HepG2 (cell line): ENCODE data around the gene AIP. TPM values are rescaled to one million over a fixed set of nuclear protein-coding genes. Genes with fewer than 3 reads are reported as not detected.

Experiments used
- ATAC-seq: fragments of 200-7000 bp; cut with Tn5 transposase; 3 replicates; pipeline ENCODE4 v1.9.1; 2020; ENCODE audit warnings: mild to moderate bottlenecking, moderate library complexity
- BruUV-seq: library from RNA; stranded (reverse); fragments of 400-500 nt; replicated peaks from 2 replicates; lab custom pipeline; 2021; lab: Mats Ljungman, UMichigan
- CTCF ChIA-PET: fragments of 300-600 bp; formaldehyde crosslinking; extraction: SDS; loops from one replicate; lab custom pipeline; 2021; ENCODE audit warnings: low total read pairs, inconsistent platforms, low intra/inter-chr PET ratio; lab: Yijun Ruan, JAX
- POLR2A ChIA-PET: fragments of 350-600 bp; sonication (Branson Sonifier 250); formaldehyde crosslinking; loops from one replicate; lab custom pipeline; 2020; ENCODE audit warnings: antibody characterized with exemption, inconsistent platforms; lab: Yijun Ruan, JAX
- DNase-seq: peaks from one replicate; pipeline ENCODE4 v3.0.0-alpha.2; 2015; ENCODE audit warnings: low spot score
- FAIRE-seq: peaks from 3 replicates; lab custom pipeline; 2011; peaks lifted over from hg19 to GRCh38; lab: Jason Lieb, UNC
- H2AFZ ChIP-seq: one replicate; pipeline ENCODE4 v1.6.1; 2011; ENCODE audit warnings: low read length, inconsistent platforms
- H3K27ac ChIP-seq: fragments of 300-600 bp; 3 replicates; pipeline ENCODE4 v1.8.0; 2011; ENCODE audit warnings: mixed run types, mild to moderate bottlenecking, mixed read lengths, low read length, inconsistent platforms; ENCODE audit not compliant: insufficient read depth; ENCODE audit errors: extremely low read length
- H3K27me3 ChIP-seq, 2 experiments: fragments of 200-600 bp in 1 of 2; 2 replicates in 1 of 2; 3 replicates in 1 of 2; pipeline versions ENCODE4 v1.6.0 to v1.8.0; 2011; ENCODE audit warnings: low read length in 2 of 2, mild to moderate bottlenecking in 2 of 2, moderate library complexity in 2 of 2, inconsistent platforms in 1 of 2; ENCODE audit not compliant: insufficient read depth in 2 of 2, control insufficient read depth in 1 of 2
- H3K36me3 ChIP-seq, 2 experiments: fragments of 200-600 bp in 1 of 2; replicated peaks in 1 of 2; 2 replicates in 1 of 2; 3 replicates in 1 of 2; pipeline versions ENCODE4 v1.5.1 to v1.8.0; 2011; ENCODE audit warnings: low read length in 2 of 2, inconsistent platforms in 1 of 2; ENCODE audit not compliant: insufficient read depth in 2 of 2, control insufficient read depth in 1 of 2
- H3K4me1 ChIP-seq: 2 replicates; pipeline ENCODE4 v1.5.1; 2012; ENCODE audit warnings: low read length, inconsistent platforms; ENCODE audit not compliant: insufficient read depth
- H3K4me2 ChIP-seq: 2 replicates; pipeline ENCODE4 v1.6.0; 2011; ENCODE audit warnings: low read depth, low read length, inconsistent platforms
- H3K4me3 ChIP-seq, 3 experiments: fragments of 200-600 bp in 1 of 3; sonication (generic), shearing (Covaris generic) in 1 of 3; replicated peaks in 1 of 3; 2 replicates each; pipeline ENCODE4 v1.5.1; 2011 to 2016; ENCODE audit warnings: low read length in 3 of 3, inconsistent platforms in 2 of 3, low read depth in 2 of 3, mild to moderate bottlenecking in 2 of 3, control low read depth in 1 of 3, mixed read lengths in 1 of 3; ENCODE audit not compliant: insufficient read depth in 1 of 3
- H3K79me2 ChIP-seq: one replicate; pipeline ENCODE4 v1.6.1; 2011; ENCODE audit warnings: low read length, inconsistent platforms; ENCODE audit not compliant: insufficient read depth
- H3K9ac ChIP-seq: 2 replicates; pipeline ENCODE4 v1.6.0; 2011; ENCODE audit warnings: mild to moderate bottlenecking, low read depth, low read length, inconsistent platforms; ENCODE audit not compliant: insufficient read depth
- H3K9me3 ChIP-seq: 2 replicates; pipeline ENCODE4 v1.5.1; 2012; ENCODE audit warnings: mild to moderate bottlenecking, low read length
- H4K20me1 ChIP-seq: 2 replicates; pipeline ENCODE4 v1.6.0; 2011; ENCODE audit warnings: inconsistent platforms, mild to moderate bottlenecking, low read length, moderate library complexity; ENCODE audit not compliant: insufficient read depth
- AGO2 ChIP-seq: fragments of 200-400 bp; formaldehyde crosslinking; optimal IDR thresholded peaks from 2 replicates; pipeline ENCODE3; 2017; ENCODE audit warnings: mild to moderate bottlenecking, low read depth, low read length, moderate library complexity
- ATF6 ChIP-seq: sonication (generic); formaldehyde crosslinking; conservative IDR thresholded peaks from 2 replicates; pipeline ENCODE4 v1.4.0; 2020; ENCODE audit warnings: missing genetic modification reagents
- KDM4B ChIP-seq: sonication (generic); formaldehyde crosslinking; IDR thresholded peaks from 2 replicates; pipeline ENCODE4 v1.4.0; 2020; ENCODE audit warnings: missing genetic modification reagents
- PAX8 ChIP-seq: sonication (generic); formaldehyde crosslinking; IDR thresholded peaks from 2 replicates; pipeline ENCODE4 v1.8.0; 2022; ENCODE audit warnings: mild to moderate bottlenecking, missing genetic modification reagents, borderline replicate concordance
- REXO4 ChIP-seq: sonication (generic); formaldehyde crosslinking; IDR thresholded peaks from 2 replicates; pipeline ENCODE4 v1.8.0; 2022; ENCODE audit warnings: missing genetic modification reagents, mild to moderate bottlenecking, borderline replicate concordance
- SMARCE1 ChIP-seq: fragments of 450-650 bp; IDR thresholded peaks from 2 replicates; pipeline ENCODE4 v1.6.1; 2017; ENCODE audit warnings: borderline replicate concordance
- ZNF142 ChIP-seq: sonication (generic); formaldehyde crosslinking; IDR thresholded peaks from 2 replicates; pipeline ENCODE4 v1.4.0; 2020; ENCODE audit warnings: missing genetic modification reagents
- ZNF570 ChIP-seq: sonication (generic); formaldehyde crosslinking; IDR thresholded peaks from 2 replicates; pipeline ENCODE4 v1.4.0; 2020; ENCODE audit warnings: mild to moderate bottlenecking, missing genetic modification reagents, borderline replicate concordance
- ZZZ3 ChIP-seq: sonication (generic); formaldehyde crosslinking; IDR thresholded peaks from 2 replicates; pipeline ENCODE4 v1.4.0; 2020; ENCODE audit warnings: missing genetic modification reagents, mild to moderate bottlenecking, borderline replicate concordance
- WGBS: methylation state at CpG from one replicate; pipeline ENCODE4 v1.1.6; 2017; ENCODE audit warnings: low lambda C conversion rate; 5-methylcytosine and 5-hydroxymethylcytosine counted together
- in situ Hi-C: cut with HindIII; loops from 2 replicates; pipeline ENCODE4 v1.10.0; 2017; ENCODE audit warnings: low pct_unique_long_range_greater_than_20kb; ENCODE audit not compliant: extremely low pct_ligation_motif_present
- intact Hi-C: fragments of 100-400 bp; cut with micrococcal nuclease; formaldehyde crosslinking; loops from one replicate; pipeline ENCODE4 v1.10.0; 2022; ENCODE audit not compliant: unreplicated experiment
- polyA plus RNA-seq, 8 experiments: library from polyadenylated mRNA; depleted of rRNA in 3 of 8; stranded (reverse) in 7 of 8; unstranded in 1 of 8; fragments of >200 nt; fragmentation: Illumina TruSeq in 4 of 8; extraction: Trizol in 4 of 8; gene quantifications; 2 replicates each; pipeline versions ENCODE4 v1.2.1 to v1.2.3, GENCODE V29; 2011 to 2016; ENCODE audit warnings: low read depth in 4 of 8, missing spikeins in 1 of 8, mixed read lengths in 1 of 8; ENCODE audit not compliant: insufficient read depth in 1 of 8
- total RNA-seq, 5 experiments: library from RNA; depleted of rRNA; stranded (reverse); fragments of >200 nt; fragmentation: Illumina TruSeq; extraction: Trizol; gene quantifications; 2 replicates each; pipeline ENCODE4 v1.2.3, GENCODE V29; 2016; ENCODE audit warnings: low read depth in 1 of 5
- TF ChIP-seq, protein P1 (sequence below): sonication (generic); formaldehyde crosslinking; IDR thresholded peaks from 2 replicates; pipeline ENCODE4 v1.5.0; 2020; ENCODE audit warnings: missing genetic modification reagents

Gene AIP
- total and polyA plus RNA-seq, 2 of the 13 experiments (the other 11 are each of a cell fraction or from before 2014, with no cell fraction given), result 51.8 to 110 TPM

- TF ChIP-seq ZNF142 (CRISPR knock-in tag), result no peak
- peak; percentile 45 for TF ChIP-seq AGO2
Measured at GRCh38 chr11:67492801-67493547, 10.1 kb downstream of the AIP start (continued).

DNA sequence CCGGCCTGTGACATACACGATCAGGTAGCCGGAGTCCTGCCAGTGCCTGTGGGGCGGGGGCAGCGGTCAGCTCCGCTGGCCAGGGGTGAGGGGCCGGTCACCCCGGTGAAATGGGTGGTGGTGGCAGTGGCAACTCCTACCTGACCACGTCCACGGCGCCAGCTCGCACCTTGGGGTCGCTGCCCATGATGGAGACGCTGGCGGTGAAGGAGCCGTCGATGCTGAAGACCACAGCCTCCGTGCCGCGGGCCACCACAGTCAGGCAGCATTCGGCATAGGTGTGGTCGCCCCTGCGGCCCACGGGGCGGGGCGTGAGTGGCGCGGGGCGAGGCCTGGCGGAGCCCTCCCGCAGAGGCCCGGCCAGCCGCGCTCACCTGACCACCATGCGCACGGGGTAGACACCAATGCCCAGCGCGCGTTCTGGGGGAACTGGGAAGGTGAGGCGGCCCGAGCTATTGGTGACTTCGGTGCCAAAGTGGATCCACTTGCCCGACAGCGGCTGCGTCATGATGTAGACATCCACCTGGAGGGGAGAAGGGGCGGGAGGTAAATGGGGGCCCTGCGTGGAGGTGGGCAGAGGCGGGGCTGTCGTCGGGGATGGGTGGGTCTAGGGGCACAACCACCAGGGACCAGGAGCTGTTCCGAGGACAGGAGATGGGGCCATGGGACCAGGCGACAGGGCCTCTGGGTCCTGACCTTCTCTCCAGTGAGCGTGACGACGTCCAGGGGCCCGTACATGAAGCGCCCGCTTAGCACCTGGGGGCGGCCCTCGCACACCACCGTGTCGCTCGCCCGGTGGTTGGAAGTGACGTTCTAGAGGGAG is 10.9 kb downstream of the AIP start:
- no peak overlapping the region for H3K4me3 ChIP-seq
- in situ Hi-C loops, result no loop called here
- FAIRE-seq, result no peak
- ChIA-PET CTCF (no interaction called here), POLR2A (no interaction called here)
- H3K36me3 ChIP-seq, result peaks cover 3 to 14% of the 10 kb centered on the region in 2 experiments; a peak in 4 of 5 replicates
- intact Hi-C loops, result no loop called here
- no TSS peak for BruUV-seq
- no peaks in the 10 kb centered on the region for H3K4me1 ChIP-seq
- TF ChIP-seq ZNF570 (no peak), KDM4B (no peak), ATF6 (no peak), REXO4 (CRISPR knock-in tag) (no peak), SMARCE1 (no peak), PAX8 (no peak), ZZZ3 (no peak)
- TF ChIP-seq, protein P1, sequence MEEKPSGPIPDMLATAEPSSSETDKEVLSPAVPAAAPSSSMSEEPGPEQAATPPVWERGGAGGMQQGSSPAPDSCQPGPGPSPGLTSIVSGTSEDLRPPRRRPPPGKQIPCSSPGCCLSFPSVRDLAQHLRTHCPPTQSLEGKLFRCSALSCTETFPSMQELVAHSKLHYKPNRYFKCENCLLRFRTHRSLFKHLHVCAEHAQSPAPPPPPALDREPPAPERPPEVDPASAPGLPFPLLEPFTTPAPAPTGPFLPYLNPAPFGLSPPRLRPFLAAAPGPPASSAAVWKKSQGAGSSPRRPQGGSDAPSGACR (CRISPR knock-in tag), result no peak
- TF ChIP-seq, all 625 proteins: peak for 0
- no peaks in the 10 kb centered on the region for H3K9me3 ChIP-seq
- no peaks in the 10 kb centered on the region for H4K20me1 ChIP-seq
- H3K9ac ChIP-seq, result no peak overlapping the region
- DNase-seq, result no peak
- H3K27ac ChIP-seq, result no peak overlapping the region
- no peaks in the 10 kb centered on the region for H3K27me3 ChIP-seq
- no peak overlapping the region for H2AFZ ChIP-seq
- no peak overlapping the region for H3K4me2 ChIP-seq
- no peaks in the 10 kb centered on the region for H3K79me2 ChIP-seq
- WGBS, result 98% methylated on average over 39 of the region's 65 CpGs
- ATAC-seq, result no peak
